Ishikawa (cell line): Measurements from ENCODE around the gene AK1.

Experiments
- CEBPB ChIP-seq: IDR thresholded peaks from 2 replicates; pipeline ENCODE4 v1.6.1; 2012
- CREB1 ChIP-seq: IDR thresholded peaks from 2 replicates; pipeline ENCODE4 v1.6.1; 2012; ENCODE audit warnings: low read depth
- EGR1 ChIP-seq: IDR thresholded peaks from 2 replicates; pipeline ENCODE4 v1.6.1; 2012
- EP300 ChIP-seq: IDR thresholded peaks from 2 replicates; pipeline ENCODE4 v1.6.1; 2012; ENCODE audit warnings: borderline replicate concordance
- FOXM1 ChIP-seq: IDR thresholded peaks from 2 replicates; pipeline ENCODE4 v1.6.1; 2012; ENCODE audit warnings: low read depth, borderline replicate concordance
- MAX ChIP-seq: IDR thresholded peaks from 2 replicates; pipeline ENCODE4 v1.6.1; 2012
- NFIC ChIP-seq: IDR thresholded peaks from 2 replicates; pipeline ENCODE4 v1.6.1; 2012
- RAD21 ChIP-seq: IDR thresholded peaks from 2 replicates; pipeline ENCODE4 v1.6.1; 2012; ENCODE audit warnings: low read depth
- REST ChIP-seq: IDR thresholded peaks from 2 replicates; pipeline ENCODE4 v1.6.1; 2012; ENCODE audit warnings: low read depth, mild to moderate bottlenecking
- TAF1 ChIP-seq: IDR thresholded peaks from 2 replicates; pipeline ENCODE4 v1.6.1; 2012; ENCODE audit warnings: low read depth, mild to moderate bottlenecking
- TCF12 ChIP-seq: IDR thresholded peaks from 2 replicates; pipeline ENCODE4 v1.6.1; 2012; ENCODE audit warnings: low read depth
- TEAD4 ChIP-seq: IDR thresholded peaks from 2 replicates; pipeline ENCODE4 v1.6.1; 2012
- USF1 ChIP-seq: IDR thresholded peaks from 2 replicates; pipeline ENCODE4 v1.6.1; 2012
- YY1 ChIP-seq: IDR thresholded peaks from 2 replicates; pipeline ENCODE4 v1.6.1; 2012; ENCODE audit warnings: low read depth
- ZBTB7A ChIP-seq: IDR thresholded peaks from 2 replicates; pipeline ENCODE4 v1.6.1; 2012; ENCODE audit warnings: low read depth

The AK1 gene

GRCh38 chr9:127876026-127876763 is 1.3 kb downstream of the AK1 start:
- TF ChIP-seq REST (no peak), FOXM1 (no peak), TCF12 (no peak), YY1 (no peak), EGR1 (no peak), RAD21 (no peak), TAF1 (no peak), USF1 (no peak), NFIC (no peak), ZBTB7A (no peak), TEAD4 (no peak)

- no peak for TF ChIP-seq MAX
- no peak for TF ChIP-seq CEBPB
- TF ChIP-seq REST, result no peak
- TF ChIP-seq RAD21, result no peak
- TF ChIP-seq ZBTB7A, result no peak
- TF ChIP-seq CREB1, result no peak
- TF ChIP-seq USF1, result no peak
- TF ChIP-seq EGR1, result no peak
- TF ChIP-seq FOXM1, result no peak
- TF ChIP-seq TCF12, result no peak
- TF ChIP-seq YY1, result no peak
- TF ChIP-seq TEAD4, result no peak
- no peak for TF ChIP-seq TAF1
Observed at GRCh38 chr9:127875306-127875966, 2.0 kb downstream of the AK1 start.

- TF ChIP-seq YY1, result no peak
- no peak for TF ChIP-seq EGR1
- no peak for TF ChIP-seq TAF1
- TF ChIP-seq FOXM1, result no peak
- TF ChIP-seq ZBTB7A, result no peak
- TF ChIP-seq CREB1, result no peak
- no peak for TF ChIP-seq MAX
- no peak for TF ChIP-seq RAD21
- no peak for TF ChIP-seq TEAD4
- no peak for TF ChIP-seq REST
Observed at GRCh38 chr9:127874301-127875221, 2.9 kb downstream of the AK1 start.

GRCh38 chr9:127873886-127874285 is 3.6 kb downstream of the AK1 start:
- no peak for TF ChIP-seq YY1
- no peak for TF ChIP-seq CREB1
- TF ChIP-seq NFIC, result no peak
- TF ChIP-seq TCF12, result no peak
- TF ChIP-seq FOXM1, result no peak
- TF ChIP-seq ZBTB7A, result no peak
- TF ChIP-seq USF1, result no peak
- TF ChIP-seq MAX, result no peak
- no peak for TF ChIP-seq EP300
- no peak for TF ChIP-seq CEBPB
- TF ChIP-seq REST, result no peak
- TF ChIP-seq RAD21, result no peak
- no peak for TF ChIP-seq TEAD4
